ENCODE data around the gene COPZ1.

Gene COPZ1

GRCh38 chr12:54356228-54356627 lies 31.3 kb downstream of the COPZ1 start:
- Mint-ChIP-seq H3K4me3 (no peak overlapping the region), H3K4me1 (ENCODE audit: low read depth) (peaks cover 25% of the 10 kb centered on the region), H3K27ac (no peak overlapping the region), H3K9me3 (no peaks in the 10 kb centered on the region), H3K27me3 (ENCODE audit: low read depth) (no peaks in the 10 kb centered on the region), H3K36me3 (ENCODE audit: low read depth) (peaks cover 15% of the 10 kb centered on the region)

- H3K4me3 Mint-ChIP-seq, result no peak overlapping the region
- H3K27me3 Mint-ChIP-seq (ENCODE audit: low read depth), result no peaks in the 10 kb centered on the region
- no peaks in the 10 kb centered on the region for H3K9me3 Mint-ChIP-seq
- peak overlapping the region; percentile 39 for H3K27ac Mint-ChIP-seq
- peaks cover 8% of the 10 kb centered on the region for H3K36me3 Mint-ChIP-seq (ENCODE audit: low read depth)
- H3K4me1 Mint-ChIP-seq (ENCODE audit: low read depth), result peaks cover 20% of the 10 kb centered on the region
Measured at GRCh38 chr12:54356951-54357356, 32.0 kb downstream of the COPZ1 start.

- H3K27ac Mint-ChIP-seq, result no peak overlapping the region
- no peaks in the 10 kb centered on the region for H3K27me3 Mint-ChIP-seq (ENCODE audit: low read depth)
- H3K4me3 Mint-ChIP-seq, result no peak overlapping the region
- H3K36me3 Mint-ChIP-seq (ENCODE audit: low read depth), result peaks cover 3% of the 10 kb centered on the region
- peaks cover 13% of the 10 kb centered on the region for H3K4me1 Mint-ChIP-seq (ENCODE audit: low read depth)
- no peaks in the 10 kb centered on the region for H3K9me3 Mint-ChIP-seq
Measured at GRCh38 chr12:54357506-54358190, 32.7 kb downstream of the COPZ1 start.

- H3K27me3 Mint-ChIP-seq (ENCODE audit: low read depth), result no peaks in the 10 kb centered on the region
- H3K4me3 Mint-ChIP-seq, result no peak overlapping the region
- H3K36me3 Mint-ChIP-seq (ENCODE audit: low read depth), result peaks cover 2% of the 10 kb centered on the region
- H3K4me1 Mint-ChIP-seq (ENCODE audit: low read depth), result peaks cover 12% of the 10 kb centered on the region
- H3K9me3 Mint-ChIP-seq, result no peaks in the 10 kb centered on the region
- H3K27ac Mint-ChIP-seq, result no peak overlapping the region
Measured at GRCh38 chr12:54358191-54358944, 33.4 kb downstream of the COPZ1 start.

GRCh38 chr12:54358945-54359761 lies 34.2 kb downstream of the COPZ1 start:
- Mint-ChIP-seq H3K9me3 (no peaks in the 10 kb centered on the region), H3K27me3 (ENCODE audit: low read depth) (no peaks in the 10 kb centered on the region), H3K36me3 (ENCODE audit: low read depth) (no peaks in the 10 kb centered on the region), H3K27ac (no peak overlapping the region), H3K4me1 (ENCODE audit: low read depth) (peaks cover 17% of the 10 kb centered on the region), H3K4me3 (no peak overlapping the region)

- Mint-ChIP-seq H3K9me3 (no peaks in the 10 kb centered on the region), H3K36me3 (ENCODE audit: low read depth) (no peaks in the 10 kb centered on the region), H3K4me1 (ENCODE audit: low read depth) (peaks cover 24% of the 10 kb centered on the region), H3K27me3 (ENCODE audit: low read depth) (no peaks in the 10 kb centered on the region), H3K4me3 (no peak overlapping the region), H3K27ac (no peak overlapping the region)
Measured at GRCh38 chr12:54359762-54360351, 34.9 kb downstream of the COPZ1 start.

- H3K27me3 Mint-ChIP-seq (ENCODE audit: low read depth), result no peaks in the 10 kb centered on the region
- H3K4me3 Mint-ChIP-seq, result peak overlapping the region; percentile 16
- peaks cover 25% of the 10 kb centered on the region for H3K4me1 Mint-ChIP-seq (ENCODE audit: low read depth)
- H3K27ac Mint-ChIP-seq, result peak overlapping the region; percentile 65
- H3K9me3 Mint-ChIP-seq, result no peaks in the 10 kb centered on the region
- no peaks in the 10 kb centered on the region for H3K36me3 Mint-ChIP-seq (ENCODE audit: low read depth)
Measured at GRCh38 chr12:54360717-54361456, 36.0 kb downstream of the COPZ1 start.

GRCh38 chr12:54363047-54363446 lies 38.1 kb downstream of the COPZ1 start:
- Mint-ChIP-seq H3K4me1 (ENCODE audit: low read depth) (peaks cover 27% of the 10 kb centered on the region), H3K36me3 (ENCODE audit: low read depth) (no peaks in the 10 kb centered on the region), H3K4me3 (no peak overlapping the region), H3K27ac (no peak overlapping the region), H3K27me3 (ENCODE audit: low read depth) (peaks cover 13% of the 10 kb centered on the region), H3K9me3 (no peaks in the 10 kb centered on the region)

- Mint-ChIP-seq H3K27ac (peak overlapping the region; percentile 64), H3K9me3 (no peaks in the 10 kb centered on the region), H3K4me1 (ENCODE audit: low read depth) (peaks cover 31% of the 10 kb centered on the region), H3K36me3 (ENCODE audit: low read depth) (no peaks in the 10 kb centered on the region), H3K4me3 (peak overlapping the region; percentile 50), H3K27me3 (ENCODE audit: low read depth) (peaks cover 18% of the 10 kb centered on the region)
Measured at GRCh38 chr12:54363618-54364017, 38.7 kb downstream of the COPZ1 start.

- H3K4me3 Mint-ChIP-seq, result peak within 1 kb of the TSS; percentile 50
- H3K27ac Mint-ChIP-seq, result peak within 1 kb of the TSS; percentile 64
- H3K36me3 Mint-ChIP-seq (ENCODE audit: low read depth), result no peaks in the 10 kb centered on the region
- H3K9me3 Mint-ChIP-seq, result no peaks in the 10 kb centered on the region
- peaks cover 20% of the 10 kb centered on the region for H3K27me3 Mint-ChIP-seq (ENCODE audit: low read depth)
- H3K4me1 Mint-ChIP-seq (ENCODE audit: low read depth), result peaks cover 39% of the 10 kb centered on the region
Measured at GRCh38 chr12:54364413-54364812, 39.5 kb downstream of the COPZ1 start, which contains the start of gene GPR84. Gene GPR84, minus strand, starts transcription at chr12:54364486. Its CDS starts 635 bp downstream, at chr12:54363851.

GRCh38 chr12:54368025-54368708 lies 43.2 kb downstream of the COPZ1 start:
- Mint-ChIP-seq H3K9me3 (no peaks in the 10 kb centered on the region), H3K4me1 (ENCODE audit: low read depth) (peaks cover 38% of the 10 kb centered on the region), H3K27me3 (ENCODE audit: low read depth) (peaks cover 20% of the 10 kb centered on the region), H3K27ac (no peak overlapping the region), H3K4me3 (peak overlapping the region; percentile 56), H3K36me3 (ENCODE audit: low read depth) (no peaks in the 10 kb centered on the region)

GRCh38 chr12:54368709-54369596 lies 44.0 kb downstream of the COPZ1 start:
- Mint-ChIP-seq H3K27me3 (ENCODE audit: low read depth) (peaks cover 20% of the 10 kb centered on the region), H3K36me3 (ENCODE audit: low read depth) (no peaks in the 10 kb centered on the region)

More at GRCh38 chr12:54368709-54369596, 44.0 kb downstream of the COPZ1 start:
- Mint-ChIP-seq H3K27ac (peak overlapping the region; percentile 39), H3K9me3 (no peaks in the 10 kb centered on the region), H3K4me1 (ENCODE audit: low read depth) (peaks cover 36% of the 10 kb centered on the region), H3K4me3 (peak overlapping the region; percentile 56)

Data from T-helper 1 cell treated with Interleukin-12 subunit alpha and Interleukin-12 subunit beta and Interleukin-4 antibody, amounts not matched to agents 30 μg/mL and 1 μg/mL, for 36 hours (primary cell).